ENCODE results near the gene RIOK2. TPM values are rescaled to one million over a fixed set of nuclear protein-coding genes. Genes with fewer than 3 reads are reported as not detected.
"Not testable (repeated sequence)": the region's sequence is repeated elsewhere in the genome, so short reads cannot be mapped to it uniquely, and the experiment has no call there.

RIOK2 gene
- 10 to 100 TPM; 34.9 to 55.8 (median 38.8) TPM for polyA plus RNA-seq (ENCODE audit: insufficient read length in 4 of 4)

DNA sequence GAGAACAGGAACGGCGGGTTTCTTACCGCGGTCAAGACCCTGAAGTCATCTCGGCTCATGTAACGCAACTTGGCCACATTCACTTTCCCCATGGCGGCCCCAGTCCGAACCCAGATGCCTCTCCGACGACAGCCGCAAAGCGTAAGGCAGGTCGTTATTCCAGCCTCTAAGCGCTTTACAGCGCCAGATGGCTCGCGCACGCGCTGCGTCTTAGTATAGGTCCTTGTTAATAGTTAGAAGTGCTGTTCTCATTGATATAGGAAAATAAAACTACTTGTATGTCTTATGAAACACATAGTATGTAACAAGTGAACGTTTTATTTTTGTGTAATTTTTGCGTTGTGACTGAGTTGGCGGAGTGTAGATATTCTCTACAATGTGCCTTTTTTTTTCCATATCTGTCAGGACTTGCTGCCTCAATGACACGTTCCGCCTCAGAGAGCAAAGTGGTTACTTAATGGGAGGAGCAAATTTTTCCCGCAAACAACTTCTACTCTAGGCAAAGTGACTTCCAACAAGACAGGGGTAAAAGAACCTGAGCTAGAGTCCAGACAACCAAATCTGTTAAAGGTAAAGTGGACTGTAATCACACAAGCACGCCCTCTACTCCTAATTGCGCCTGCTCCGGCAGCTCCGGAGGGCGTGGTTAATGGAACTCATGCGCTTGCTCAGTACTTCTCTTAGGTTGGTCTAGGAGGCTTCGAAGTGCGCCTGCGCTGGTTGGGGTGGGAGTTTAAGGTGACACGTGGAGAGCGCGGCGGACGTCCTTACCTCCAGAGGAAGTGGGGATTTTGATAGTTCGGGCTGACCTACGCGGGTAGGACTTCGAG lies at the start of gene RIOK2:
Gene RIOK2 (minus strand): TSS at position 148 of the 830 bp plus-strand sequence. CDS start 56 bp downstream, at position 92.
- DNase-seq (ENCODE audit: low read depth in 4 of 4, low spot score in 2 of 4): peak; percentile 93 to 100 (median 96)

DNA sequence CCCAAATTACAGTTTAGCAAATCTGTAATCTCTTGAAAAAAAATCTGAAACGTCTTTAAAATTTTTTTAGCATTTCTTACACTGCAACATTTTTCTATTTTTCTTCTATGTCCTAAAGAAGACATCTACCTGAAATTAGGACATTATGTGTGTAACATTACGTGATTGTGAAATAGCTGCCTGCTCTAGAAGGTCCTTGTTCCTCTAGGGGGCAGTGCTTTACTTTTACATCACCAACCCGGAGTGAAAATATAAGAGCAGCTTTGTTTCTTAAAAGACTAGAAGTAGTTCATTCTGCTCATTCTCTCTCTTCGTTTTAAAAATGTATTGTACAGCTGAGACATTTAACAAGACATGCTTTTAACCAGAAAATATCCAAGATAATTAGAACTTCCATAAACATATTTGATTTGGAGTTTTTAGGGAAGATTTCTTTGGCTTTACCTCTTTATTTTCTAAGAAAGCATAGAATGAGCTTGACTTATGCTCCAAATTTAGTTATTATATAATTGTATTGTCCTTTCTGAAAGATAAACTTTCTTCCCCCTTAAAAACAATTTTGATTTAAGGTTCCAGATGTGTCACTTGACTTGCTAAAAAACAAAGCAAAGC lies 48.1 kb upstream of the RIOK2 start:
- DNase-seq (ENCODE audit: low read depth in 4 of 4, low spot score in 2 of 4): peak; percentile 34 to 64 (median 43)

DNA sequence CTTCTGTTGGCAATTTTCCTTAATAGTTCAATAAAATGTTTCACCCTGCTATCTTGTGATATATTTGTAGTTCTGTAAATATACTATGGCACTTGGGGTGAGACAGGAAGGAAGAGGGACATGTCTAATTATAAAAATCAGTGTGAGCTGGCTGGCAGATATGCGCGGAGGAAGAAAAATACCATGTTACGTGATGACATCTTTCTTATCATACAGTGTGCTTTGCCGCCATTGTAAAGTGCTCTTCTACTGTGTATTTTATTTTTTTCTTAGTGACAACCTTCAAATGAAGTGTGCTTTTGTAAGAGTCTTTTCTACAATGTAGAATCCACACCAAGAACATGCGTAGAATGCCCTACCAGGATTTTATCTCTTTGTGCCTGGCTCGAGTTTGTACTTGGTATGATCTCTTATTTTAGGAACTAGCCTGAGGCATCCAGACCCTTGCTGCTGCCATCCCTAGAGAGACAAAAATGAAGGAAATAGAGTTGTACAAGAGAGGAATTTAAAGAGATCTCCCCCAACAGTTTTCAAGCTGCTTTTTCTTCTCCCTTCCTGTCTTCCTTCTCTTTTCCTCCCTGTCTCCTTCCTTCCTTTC lies 46.7 kb upstream of the RIOK2 start:
- DNase-seq (ENCODE audit: low read depth in 4 of 4, low spot score in 2 of 4): no peak

DNA sequence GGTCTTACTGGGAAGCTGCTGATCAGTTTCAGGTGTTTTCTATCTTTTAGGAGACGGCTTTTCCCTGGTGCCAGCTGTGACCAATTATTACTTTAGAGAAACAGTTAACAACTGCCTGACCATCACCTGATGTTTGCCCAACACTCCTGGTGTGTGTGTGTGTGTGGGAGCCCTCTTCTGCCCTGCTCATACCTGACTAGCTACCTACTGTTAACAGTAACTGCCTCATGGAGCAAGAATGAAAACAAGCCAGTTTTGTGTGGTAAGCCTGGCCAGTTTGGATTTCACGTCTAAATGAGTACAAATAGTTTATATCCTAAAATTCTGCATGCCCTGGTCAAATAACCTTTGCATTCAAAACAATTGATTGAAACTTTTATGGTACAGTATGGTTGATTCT lies 46.1 kb upstream of the RIOK2 start:
- DNase-seq (ENCODE audit: low read depth in 4 of 4, low spot score in 2 of 4): no peak

GRCh38 chr5:97225222-97225621 lies 42.2 kb upstream of the RIOK2 start:
- DNase-seq (ENCODE audit: low read depth in 4 of 4, low spot score in 2 of 4): no peak

DNA sequence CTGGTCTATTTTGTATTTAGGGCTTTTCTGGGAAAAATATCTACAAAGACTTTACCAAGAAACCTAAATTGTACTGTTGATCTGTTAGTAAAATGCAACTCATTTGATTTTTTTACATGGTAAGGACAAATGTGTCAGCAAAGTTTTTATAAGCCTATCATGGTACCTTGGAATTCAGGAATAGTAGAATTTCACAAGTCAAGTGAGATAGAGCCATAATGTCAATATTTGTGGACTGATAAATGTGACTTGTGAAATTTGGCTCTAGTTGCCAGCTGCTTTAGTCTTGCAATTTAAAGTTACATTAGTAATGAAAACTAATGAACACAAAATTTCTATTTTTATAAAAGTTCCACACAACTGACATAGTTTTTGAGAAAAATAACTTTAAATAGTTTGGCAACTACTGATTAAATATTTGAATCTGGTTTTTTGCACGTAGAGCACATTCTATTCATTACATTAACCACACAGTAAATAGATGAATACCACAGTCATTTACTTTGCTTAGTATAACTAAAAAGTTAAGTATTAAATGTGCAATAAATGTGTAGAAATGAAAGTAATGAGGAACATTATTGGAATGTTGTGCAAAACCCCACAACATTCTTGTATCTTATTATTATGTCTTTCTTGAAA lies 41.2 kb upstream of the RIOK2 start:
- DNase-seq (ENCODE audit: low read depth in 4 of 4, low spot score in 2 of 4): no peak

DNA sequence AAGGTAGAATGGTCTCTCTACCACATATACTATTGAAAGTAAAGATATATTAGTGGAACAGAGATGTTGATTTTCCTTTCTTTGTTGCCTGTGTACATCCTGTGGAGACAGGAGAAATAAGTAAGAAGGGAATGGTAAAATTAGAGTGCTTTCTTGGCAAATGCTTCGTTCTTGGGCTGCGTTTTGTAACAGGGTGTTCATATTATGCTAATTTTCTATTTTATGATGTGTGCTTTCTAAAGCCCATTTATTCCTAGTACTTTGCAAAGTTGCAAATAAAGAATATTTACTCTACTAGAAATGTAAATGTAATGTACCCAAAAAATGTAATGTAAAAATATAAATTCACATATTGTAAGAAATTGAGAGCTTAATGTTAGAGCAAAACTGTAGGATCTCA lies 40.5 kb upstream of the RIOK2 start:
- DNase-seq (ENCODE audit: low read depth in 4 of 4, low spot score in 2 of 4): no peak

- no peak for DNase-seq (ENCODE audit: low read depth in 4 of 4, low spot score in 2 of 4)
Measured at GRCh38 chr5:97209343-97209742, 26.3 kb upstream of the RIOK2 start.

DNA sequence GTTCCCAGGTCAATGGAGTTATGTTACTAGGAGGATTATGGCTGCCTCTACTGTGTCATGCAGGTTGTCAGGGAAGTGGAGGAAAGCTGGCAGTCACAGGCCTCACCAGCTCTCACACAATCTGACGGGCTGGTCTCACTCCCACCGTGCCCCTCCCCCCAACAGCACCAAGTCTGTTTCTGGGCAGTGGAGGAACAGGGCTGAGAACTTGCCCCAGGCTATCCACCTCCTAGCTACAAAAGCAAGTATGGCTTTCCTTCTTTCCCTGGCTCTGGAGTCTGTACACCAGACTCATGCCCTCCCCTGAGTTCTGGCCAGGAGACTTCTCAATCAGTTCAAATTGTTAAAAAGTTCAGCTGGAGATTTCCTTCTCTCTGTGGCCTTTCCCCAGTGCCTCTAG lies 25.7 kb upstream of the RIOK2 start:
- DNase-seq (ENCODE audit: low read depth in 4 of 4, low spot score in 2 of 4): no peak

- no peak for DNase-seq (ENCODE audit: low read depth in 4 of 4, low spot score in 2 of 4)
Measured at GRCh38 chr5:97208184-97208713, 25.2 kb upstream of the RIOK2 start.

GRCh38 chr5:97194366-97194765 lies 11.3 kb upstream of the RIOK2 start:
- DNase-seq (ENCODE audit: low read depth in 4 of 4, low spot score in 2 of 4): no peak

DNA sequence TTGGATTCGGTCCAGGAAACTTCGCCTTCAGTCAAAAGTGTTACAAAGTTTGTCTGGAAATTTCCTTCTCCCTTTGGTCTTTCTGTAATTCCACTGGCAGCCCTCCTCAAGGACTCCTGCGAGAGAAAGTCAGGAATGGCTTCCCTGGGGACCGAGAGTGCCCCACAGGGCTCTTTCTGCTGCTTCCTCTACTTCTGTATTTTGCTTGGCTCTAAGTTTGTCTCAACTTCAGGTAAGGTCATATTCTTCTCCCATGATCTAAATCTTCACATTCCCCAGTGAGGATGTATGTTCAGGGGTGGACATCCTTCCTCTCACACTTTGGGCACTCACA lies 10.3 kb upstream of the RIOK2 start:
- DNase-seq (ENCODE audit: low read depth in 4 of 4, low spot score in 2 of 4): no peak

GRCh38 chr5:97192580-97193354 lies 9.7 kb upstream of the RIOK2 start:
- no peak for DNase-seq (ENCODE audit: low read depth in 4 of 4, low spot score in 2 of 4)

- DNase-seq (ENCODE audit: low read depth in 4 of 4, low spot score in 2 of 4): no peak
Measured at GRCh38 chr5:97191893-97192292, 8.8 kb upstream of the RIOK2 start.

- not testable (repeated sequence) for DNase-seq (ENCODE audit: low read depth in 4 of 4, low spot score in 2 of 4)
Measured at GRCh38 chr5:97189523-97189922, 6.5 kb upstream of the RIOK2 start.

GRCh38 chr5:97183930-97184213 lies 825 bp upstream of the RIOK2 start:
- DNase-seq (ENCODE audit: low read depth in 4 of 4, low spot score in 2 of 4): no peak

GRCh38 chr5:97182571-97183099 lies 412 bp downstream of the RIOK2 start:
- DNase-seq (ENCODE audit: low read depth in 4 of 4, low spot score in 2 of 4): peak in 1 of 4 donors; percentile 11

GRCh38 chr5:97181856-97182545 lies 1.0 kb downstream of the RIOK2 start:
- no peak for DNase-seq (ENCODE audit: low read depth in 4 of 4, low spot score in 2 of 4)

- not testable (repeated sequence) for DNase-seq (ENCODE audit: low read depth in 4 of 4, low spot score in 2 of 4)
Measured at GRCh38 chr5:97179457-97179856, 3.6 kb downstream of the RIOK2 start.

GRCh38 chr5:97172227-97172626 lies 10.8 kb downstream of the RIOK2 start:
- no peak for DNase-seq (ENCODE audit: low read depth in 4 of 4, low spot score in 2 of 4)

All from left renal cortex interstitium (tissue), 4 donors.